Suprapubic skin (tissue), 4 donors: ENCODE data around the gene KCNH6. TPM values are rescaled to one million over a fixed set of nuclear protein-coding genes. Genes with fewer than 3 reads are reported as not detected.

Experiments
- DNase-seq, 2 donors: peaks; one replicate each; pipeline ENCODE4 v3.0.0-alpha.2; 2019; ENCODE audit warnings: low spot score in 2 of 2
- H3K27ac ChIP-seq: fragments of 200-600 bp; sonication (generic); one replicate; pipeline ENCODE4 v1.5.1; 2019
- H3K27me3 ChIP-seq: fragments of 200-600 bp; sonication (generic); one replicate; pipeline ENCODE4 v1.5.1; 2019
- H3K36me3 ChIP-seq: fragments of 200-600 bp; sonication (generic); one replicate; pipeline ENCODE4 v1.5.1; 2019
- H3K4me1 ChIP-seq: fragments of 200-600 bp; sonication (generic); one replicate; pipeline ENCODE4 v1.5.1; 2019
- H3K4me3 ChIP-seq: fragments of 200-600 bp; sonication (generic); one replicate; pipeline ENCODE4 v1.5.1; 2019; ENCODE audit warnings: mild to moderate bottlenecking
- H3K9me3 ChIP-seq: fragments of 200-600 bp; sonication (generic); one replicate; pipeline ENCODE4 v1.5.1; 2019
- EP300 ChIP-seq: sonication (generic); formaldehyde crosslinking; IDR thresholded peaks from one replicate; pipeline ENCODE4 v1.6.1; 2017; ENCODE audit warnings: antibody characterized with exemption
- POLR2A ChIP-seq, 2 donors: fragments of 450-650 bp; IDR thresholded peaks; one replicate each; pipeline ENCODE4 v1.6.1; 2017; ENCODE audit warnings: antibody characterized with exemption in 2 of 2, mild to moderate bottlenecking in 2 of 2, moderate library complexity in 2 of 2
- POLR2AphosphoS5 ChIP-seq, 3 donors: sonication (generic); formaldehyde crosslinking; IDR thresholded peaks; one replicate each; pipeline ENCODE4 v1.6.1; 2017; ENCODE audit warnings: antibody characterized with exemption in 3 of 3
- WGBS: methylation state at CpG from one replicate; pipeline ENCODE4 v1.1.5; 2018; 5-methylcytosine and 5-hydroxymethylcytosine counted together
- total RNA-seq, 4 donors: library from RNA; depleted of rRNA; stranded (reverse); fragments of >200 nt; gene quantifications; one replicate each; pipeline ENCODE4 v1.1.0, GENCODE V29; 2016
- TF ChIP-seq, protein P1 (sequence below), 2 donors: fragments of 200-600 bp in 1 of 2; fragments of 450-650 bp in 1 of 2; sonication (generic) in 1 of 2; IDR thresholded peaks; one replicate each; pipeline ENCODE4 v1.5.1; 2016 to 2019; ENCODE audit warnings: antibody characterized with exemption in 2 of 2, mild to moderate bottlenecking in 1 of 2, moderate library complexity in 1 of 2

KCNH6 gene
- total RNA-seq, 4 donors from 2014 or later: not detected

DNA sequence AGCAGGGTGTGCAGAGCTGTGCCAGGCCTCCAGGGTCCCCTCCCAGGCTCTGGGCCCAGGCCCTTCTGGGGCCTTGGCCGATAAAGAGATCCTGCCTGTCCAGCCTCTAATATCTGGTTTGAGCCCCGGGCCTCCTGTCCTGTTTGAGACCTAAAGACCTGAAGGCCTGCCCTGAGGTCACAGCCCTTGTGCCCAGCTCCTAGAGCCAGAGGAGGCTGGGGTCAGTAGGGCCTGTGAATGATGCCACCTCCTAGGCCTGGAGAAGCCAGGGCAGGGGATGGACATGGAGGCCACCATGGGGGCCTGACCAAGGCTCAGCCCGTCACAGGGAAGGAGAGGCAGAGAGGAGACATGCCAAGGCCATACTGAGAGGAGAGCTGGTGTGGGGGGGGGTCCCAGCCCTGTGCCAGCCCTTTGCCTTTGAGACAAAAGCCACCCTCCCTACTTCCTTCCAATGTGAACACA, 7.4 kb downstream of the KCNH6 start:
- H3K27me3 ChIP-seq: peaks cover 13% of the 10 kb centered on the region
- no peaks in the 10 kb centered on the region for H3K36me3 ChIP-seq
- no peaks in the 10 kb centered on the region for H3K4me1 ChIP-seq
- TF ChIP-seq EP300 (no peak), POLR2AphosphoS5 (IDR thresholded peaks at IDR 0.05) (no peak), POLR2A (IDR thresholded peaks at IDR 0.05) (no peak)
- TF ChIP-seq, protein P1, sequence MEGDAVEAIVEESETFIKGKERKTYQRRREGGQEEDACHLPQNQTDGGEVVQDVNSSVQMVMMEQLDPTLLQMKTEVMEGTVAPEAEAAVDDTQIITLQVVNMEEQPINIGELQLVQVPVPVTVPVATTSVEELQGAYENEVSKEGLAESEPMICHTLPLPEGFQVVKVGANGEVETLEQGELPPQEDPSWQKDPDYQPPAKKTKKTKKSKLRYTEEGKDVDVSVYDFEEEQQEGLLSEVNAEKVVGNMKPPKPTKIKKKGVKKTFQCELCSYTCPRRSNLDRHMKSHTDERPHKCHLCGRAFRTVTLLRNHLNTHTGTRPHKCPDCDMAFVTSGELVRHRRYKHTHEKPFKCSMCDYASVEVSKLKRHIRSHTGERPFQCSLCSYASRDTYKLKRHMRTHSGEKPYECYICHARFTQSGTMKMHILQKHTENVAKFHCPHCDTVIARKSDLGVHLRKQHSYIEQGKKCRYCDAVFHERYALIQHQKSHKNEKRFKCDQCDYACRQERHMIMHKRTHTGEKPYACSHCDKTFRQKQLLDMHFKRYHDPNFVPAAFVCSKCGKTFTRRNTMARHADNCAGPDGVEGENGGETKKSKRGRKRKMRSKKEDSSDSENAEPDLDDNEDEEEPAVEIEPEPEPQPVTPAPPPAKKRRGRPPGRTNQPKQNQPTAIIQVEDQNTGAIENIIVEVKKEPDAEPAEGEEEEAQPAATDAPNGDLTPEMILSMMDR (IDR thresholded peaks at IDR 0.05): no peak
- no CpG with 5 or more reads among the region's 3 CpGs for WGBS
- DNase-seq: peak in 1 of 2 donors; percentile 67
- no peak overlapping the region for H3K27ac ChIP-seq
- no peak overlapping the region for H3K4me3 ChIP-seq
- no peaks in the 10 kb centered on the region for H3K9me3 ChIP-seq

DNA sequence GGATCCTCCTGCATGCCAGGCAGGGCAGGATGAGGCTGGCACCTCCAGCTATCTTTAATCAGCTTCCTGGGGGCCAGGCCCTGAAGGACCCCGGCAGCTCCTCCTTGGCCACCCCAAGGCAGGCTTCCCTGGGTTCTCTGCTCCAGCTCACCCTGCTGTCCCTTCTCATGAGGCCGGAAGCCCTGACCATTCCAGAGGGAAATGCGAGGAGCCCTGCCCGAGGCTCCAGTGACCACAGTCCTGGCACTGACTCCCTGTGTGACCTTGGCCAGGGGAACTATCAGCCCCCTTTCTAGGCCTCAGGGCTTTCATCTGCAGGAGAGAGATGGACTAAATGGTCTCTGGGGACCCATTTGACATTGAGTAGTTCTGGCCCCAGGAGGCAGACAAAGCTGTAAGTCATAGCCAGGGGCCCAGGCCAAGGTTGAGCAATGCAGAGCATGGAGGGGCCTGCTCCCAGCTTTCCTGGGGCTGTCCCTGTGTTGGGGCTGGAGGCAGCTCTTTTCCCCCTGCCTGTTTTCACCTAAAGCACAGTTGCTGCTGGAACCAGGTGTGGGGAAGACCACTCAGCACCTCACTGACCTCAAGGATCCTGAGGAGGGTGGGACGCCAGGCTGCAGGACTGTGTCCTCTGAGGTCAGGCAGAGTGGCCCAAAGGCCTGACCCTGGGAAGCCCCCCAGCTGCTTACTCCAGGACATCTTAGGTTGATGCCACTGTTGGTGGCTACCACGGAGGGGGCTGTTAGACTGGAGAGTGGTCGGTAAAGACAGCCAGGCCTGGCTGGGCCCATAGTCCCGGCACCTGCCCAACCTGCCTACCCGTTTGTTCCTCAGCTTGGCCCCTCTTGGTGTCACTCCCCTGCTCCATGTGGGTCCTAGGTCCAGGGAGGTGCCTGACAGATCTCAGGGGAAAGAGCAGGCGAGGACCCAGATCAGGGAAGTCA, 8.1 kb downstream of the KCNH6 start:
- TF ChIP-seq, protein P1 (IDR thresholded peaks at IDR 0.05): no peak
- no peak for TF ChIP-seq POLR2A (IDR thresholded peaks at IDR 0.05)
- no peak for TF ChIP-seq EP300
- no peak for TF ChIP-seq POLR2AphosphoS5 (IDR thresholded peaks at IDR 0.05)
- WGBS: 80% methylated on average over 4 of the region's 10 CpGs

DNA sequence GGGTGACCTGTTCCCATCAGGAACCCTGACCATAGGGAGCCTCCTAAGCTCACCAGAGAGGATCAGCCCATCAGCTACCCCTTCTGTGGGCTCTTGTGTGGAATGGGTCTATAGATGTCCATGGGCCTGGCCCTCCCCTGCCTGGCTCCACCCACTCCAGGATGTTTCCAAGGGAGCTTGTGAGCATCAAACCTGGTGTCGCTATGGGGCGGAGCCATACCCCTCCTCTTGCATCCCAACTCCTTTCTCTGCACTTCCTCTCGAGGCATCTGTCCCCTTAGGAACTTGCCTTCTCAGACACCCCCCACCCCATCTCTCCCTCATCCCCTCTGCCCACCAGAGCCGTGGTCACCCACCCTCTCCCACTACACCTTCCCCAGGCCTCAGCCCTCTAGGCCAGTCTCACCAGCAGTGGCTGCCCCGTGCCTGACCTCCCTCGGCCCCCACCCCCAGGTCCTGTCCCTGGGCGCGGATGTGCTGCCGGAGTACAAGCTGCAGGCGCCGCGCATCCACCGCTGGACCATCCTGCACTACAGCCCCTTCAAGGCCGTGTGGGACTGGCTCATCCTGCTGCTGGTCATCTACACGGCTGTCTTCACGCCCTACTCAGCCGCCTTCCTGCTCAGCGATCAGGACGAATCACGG, 10.4 kb downstream of the KCNH6 start:
- Histone ChIP-seq H3K27ac (no peak overlapping the region), H3K4me1 (peaks cover 8% of the 10 kb centered on the region), H3K27me3 (peaks cover 20% of the 10 kb centered on the region), H3K9me3 (no peaks in the 10 kb centered on the region), H3K4me3 (no peak overlapping the region), H3K36me3 (no peaks in the 10 kb centered on the region)
- DNase-seq: no peak
- 89% methylated on average over 20 of the region's 20 CpGs for WGBS
- TF ChIP-seq, protein P1 (IDR thresholded peaks at IDR 0.05): no peak
- TF ChIP-seq POLR2A (IDR thresholded peaks at IDR 0.05) (no peak), POLR2AphosphoS5 (IDR thresholded peaks at IDR 0.05) (no peak), EP300 (no peak)

More for the DNA sequence above, 8.1 kb downstream of the KCNH6 start:
- H3K27me3 ChIP-seq: peaks cover 14% of the 10 kb centered on the region
- no peak overlapping the region for H3K4me3 ChIP-seq
- no peak overlapping the region for H3K27ac ChIP-seq
- no peaks in the 10 kb centered on the region for H3K36me3 ChIP-seq
- H3K9me3 ChIP-seq: no peaks in the 10 kb centered on the region
- no peak for DNase-seq
- no peaks in the 10 kb centered on the region for H3K4me1 ChIP-seq

DNA sequence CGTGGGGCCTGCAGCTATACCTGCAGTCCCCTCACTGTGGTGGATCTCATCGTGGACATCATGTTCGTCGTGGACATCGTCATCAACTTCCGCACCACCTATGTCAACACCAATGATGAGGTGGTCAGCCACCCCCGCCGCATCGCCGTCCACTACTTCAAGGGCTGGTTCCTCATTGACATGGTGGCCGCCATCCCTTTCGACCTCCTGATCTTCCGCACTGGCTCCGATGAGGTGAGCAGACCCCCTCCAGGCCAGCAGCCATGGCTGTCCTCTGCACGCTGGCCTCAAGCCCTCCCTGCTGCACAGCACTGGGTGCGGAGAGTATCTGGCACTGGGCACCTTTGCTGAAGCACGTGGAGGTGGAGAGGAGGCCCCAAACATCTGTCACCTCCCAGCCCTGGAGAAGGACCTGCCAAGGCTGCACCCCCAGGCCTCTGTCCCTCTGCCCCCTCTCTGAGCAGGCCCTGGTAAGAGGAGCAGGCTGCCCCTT, 11.0 kb downstream of the KCNH6 start:
- no peaks in the 10 kb centered on the region for H3K36me3 ChIP-seq
- 94% methylated on average over 16 of the region's 17 CpGs for WGBS

More for the DNA sequence above, 11.0 kb downstream of the KCNH6 start:
- Histone ChIP-seq H3K4me1 (peaks cover 10% of the 10 kb centered on the region), H3K4me3 (no peak overlapping the region), H3K27me3 (peaks cover 26% of the 10 kb centered on the region), H3K27ac (no peak overlapping the region), H3K9me3 (no peaks in the 10 kb centered on the region)
- DNase-seq: no peak
- TF ChIP-seq POLR2AphosphoS5 (IDR thresholded peaks at IDR 0.05): no peak
- TF ChIP-seq, protein P1 (IDR thresholded peaks at IDR 0.05): no peak
- no peak for TF ChIP-seq POLR2A (IDR thresholded peaks at IDR 0.05)
- no peak for TF ChIP-seq EP300
